A549 (cell line): ENCODE data around the gene SIAH2. TPM values are rescaled to one million over a fixed set of nuclear protein-coding genes. Genes with fewer than 3 reads are reported as not detected.

Experiments
- ATAC-seq, 2 experiments: fragments of 200-7000 bp in 1 of 2; fragments of >200 bp in 1 of 2; cut with Nextera tagmentation in 1 of 2; cut with Tn5 transposase in 1 of 2; 3 replicates each; pipeline versions ENCODE4 v1.8.0 to v1.9.1; 2018 to 2020; ENCODE audit warnings: mild to moderate bottlenecking in 1 of 2, moderate library complexity in 1 of 2
- CTCF ChIA-PET: fragments of 300-600 bp; sonication (Branson Sonifier 250); formaldehyde crosslinking; extraction: SDS; loops from one replicate; lab custom pipeline; 2021; ENCODE audit warnings: antibody characterized with exemption, inconsistent platforms; lab: Yijun Ruan, JAX
- POLR2A ChIA-PET: fragments of 350-600 bp; formaldehyde crosslinking; extraction: SDS; loops from one replicate; lab custom pipeline; 2021; ENCODE audit warnings: antibody characterized with exemption, inconsistent platforms; lab: Yijun Ruan, JAX
- DNase-seq, 2 experiments: peaks; one replicate each; pipeline versions ENCODE4 v3.0.0 to v3.0.0-alpha.2; 2011 to 2016; ENCODE audit warnings: low read depth in 1 of 2, low spot score in 1 of 2
- FAIRE-seq: peaks from 2 replicates; lab custom pipeline; 2011; peaks lifted over from hg19 to GRCh38; lab: Jason Lieb, UNC
- H3K27ac ChIP-seq, 2 experiments: fragments of >200 bp; sonication (Bioruptor Twin); formaldehyde crosslinking; 3 replicates each; pipeline ENCODE4 v1.5.1; 2016 to 2017
- H3K4me1 ChIP-seq: fragments of >200 bp; sonication (Bioruptor Twin); formaldehyde crosslinking; 3 replicates; pipeline ENCODE4 v1.6.1; 2016
- H3K4me2 ChIP-seq: fragments of >200 bp; sonication (Bioruptor Twin); formaldehyde crosslinking; 3 replicates; pipeline ENCODE4 v1.6.1; 2016
- H3K4me3 ChIP-seq: fragments of >200 bp; sonication (Bioruptor Twin); formaldehyde crosslinking; 3 replicates; pipeline ENCODE4 v1.5.1; 2016
- H3K9me3 ChIP-seq: fragments of >200 bp; sonication (Bioruptor Twin); formaldehyde crosslinking; 3 replicates; pipeline ENCODE4 v1.6.1; 2016
- BHLHE40 ChIP-seq: IDR thresholded peaks from 2 replicates; pipeline ENCODE4 v1.6.1; 2012; ENCODE audit warnings: low read depth, low read length, inconsistent platforms
- CBX2 ChIP-seq: fragments of 200-600 bp; sonication (generic); IDR thresholded peaks from 2 replicates; pipeline ENCODE4 v1.6.1; 2016; ENCODE audit warnings: low read depth, mild to moderate bottlenecking, borderline replicate concordance
- CEBPB ChIP-seq, 2 experiments: fragments of >200 bp in 1 of 2; sonication (Bioruptor Twin) in 1 of 2; formaldehyde crosslinking in 1 of 2; IDR thresholded peaks; 2 replicates each; pipeline ENCODE4 v1.6.1; 2012 to 2016
- CHD4 ChIP-seq: fragments of 200-600 bp; sonication (generic); IDR thresholded peaks from 2 replicates; pipeline ENCODE4 v1.6.1; 2016; ENCODE audit warnings: antibody characterized with exemption, mild to moderate bottlenecking, borderline replicate concordance
- CTCF ChIP-seq: fragments of >200 bp; sonication (Bioruptor Twin); formaldehyde crosslinking; IDR thresholded peaks from 3 replicates; pipeline ENCODE4 v1.5.1; 2016
- E2F6 ChIP-seq: IDR thresholded peaks from 2 replicates; pipeline ENCODE4 v1.6.1; 2012; ENCODE audit warnings: low read depth, borderline replicate concordance
- EHF ChIP-seq: fragments of 250-450 bp; sonication (Bioruptor Pico); IDR thresholded peaks from 2 replicates; pipeline ENCODE4 v1.5.0; 2020; ENCODE audit warnings: mild to moderate bottlenecking
- ESRRA ChIP-seq: fragments of 150-350 bp; IDR thresholded peaks from 2 replicates; pipeline ENCODE4 v1.6.1; 2014; ENCODE audit warnings: mild to moderate bottlenecking, low read length, borderline replicate concordance
- FOXS1 ChIP-seq: fragments of 250-450 bp; sonication (Bioruptor Pico); IDR thresholded peaks from 2 replicates; pipeline ENCODE4 v1.5.0; 2020; ENCODE audit warnings: mild to moderate bottlenecking, moderate library complexity
- GATA3 ChIP-seq: IDR thresholded peaks from 2 replicates; pipeline ENCODE4 v1.6.1; 2012; ENCODE audit warnings: borderline replicate concordance
- HDAC2 ChIP-seq: fragments of 200-600 bp; sonication (generic); IDR thresholded peaks from 2 replicates; pipeline ENCODE4 v1.6.1; 2016
- HOXB5 ChIP-seq: fragments of 250-450 bp; sonication (Bioruptor Pico); IDR thresholded peaks from 2 replicates; pipeline ENCODE4 v1.5.0; 2020; ENCODE audit warnings: mild to moderate bottlenecking, moderate library complexity
- JUNB ChIP-seq: fragments of >200 bp; sonication (Bioruptor Twin); formaldehyde crosslinking; IDR thresholded peaks from 2 replicates; pipeline ENCODE4 v1.6.1; 2016
- MAX ChIP-seq: IDR thresholded peaks from 2 replicates; pipeline ENCODE4 v1.6.1; 2012
- MAZ ChIP-seq: fragments of 150-350 bp; IDR thresholded peaks from 2 replicates; pipeline ENCODE4 v1.6.1; 2014; ENCODE audit warnings: antibody characterized with exemption, low read depth, low read length, borderline replicate concordance
- PBX3 ChIP-seq: IDR thresholded peaks from 2 replicates; pipeline ENCODE4 v1.6.1; 2012
- RAD21 ChIP-seq, 2 experiments: fragments of >200 bp in 1 of 2; sonication (Bioruptor Twin) in 1 of 2; formaldehyde crosslinking in 1 of 2; IDR thresholded peaks in 1 of 2; conservative IDR thresholded peaks in 1 of 2; 2 replicates in 1 of 2; 3 replicates in 1 of 2; pipeline ENCODE4 v1.6.1; 2012 to 2018; ENCODE audit warnings: inconsistent platforms in 1 of 2
- RFX5 ChIP-seq: fragments of 450-650 bp; IDR thresholded peaks from 2 replicates; pipeline ENCODE4 v1.7.1; 2014; ENCODE audit warnings: antibody characterized with exemption, mild to moderate bottlenecking, moderate library complexity
- ZSCAN20 ChIP-seq: fragments of 250-450 bp; sonication (Bioruptor Pico); IDR thresholded peaks from 2 replicates; pipeline ENCODE4 v1.8.0; 2022; ENCODE audit warnings: mild to moderate bottlenecking, moderate library complexity
- WGBS: methylation state at CpG from one replicate; pipeline ENCODE4 v1.1.6; 2017; ENCODE audit errors: missing lambda C conversion rate; 5-methylcytosine and 5-hydroxymethylcytosine counted together
- polyA plus RNA-seq, 4 experiments: library from polyadenylated mRNA; depleted of rRNA in 3 of 4; stranded (reverse); fragments of >200 nt; fragmentation: RNase III in 1 of 4; extraction: RNeasy Plus Mini Kit Qiagen cat#74134 plus additional on column Dnase treatment in 1 of 4; gene quantifications; 2 replicates in 3 of 4; 3 replicates in 1 of 4; pipeline ENCODE4 v1.2.3, GENCODE V29; 2011 to 2017

The SIAH2 gene
- polyA plus RNA-seq, 2 of the 4 experiments (the other 2 are of a cell fraction), result 11.4 to 24.8 TPM

- Histone ChIP-seq H3K4me1 (no peaks in the 10 kb centered on the region), H3K27ac (no peak overlapping the region), H3K4me2 (no peak overlapping the region), H3K9me3 (no peaks in the 10 kb centered on the region), H3K4me3 (no peak overlapping the region)
- WGBS, result 67% methylated on average over 5 of the region's 5 CpGs
- no peak for ATAC-seq
- ChIA-PET CTCF (interaction anchor here (1.0 to 2.2 kb wide), 5 partner anchors 10 to 81 kb away, joined by 3 to 6 read pairs (median 3); no protein-coding TSS in a partner anchor), POLR2A (interaction anchor here (0.6 to 1.3 kb wide), 2 partner anchors 20 to 498 kb away, joined by 3 read pairs; no protein-coding TSS in a partner anchor)
- DNase-seq, result no peak
- FAIRE-seq, result no peak
- TF ChIP-seq MAX (no peak), CTCF (no peak), MAZ (no peak), ZSCAN20 (CRISPR knock-in tag) (no peak), BHLHE40 (no peak), HDAC2 (no peak), RFX5 (no peak), RAD21 (conservative IDR thresholded peaks at IDR 0.05 in 1 of 2, IDR thresholded peaks at IDR 0.05 in 1 of 2) (no peak), CHD4 (no peak), HOXB5 (CRISPR knock-in tag) (no peak), PBX3 (no peak), CBX2 (no peak), EHF (no peak), ESRRA (no peak), E2F6 (no peak), FOXS1 (CRISPR knock-in tag) (no peak)
These were observed 21.2 kb upstream of the SIAH2 start for GRCh38 chr3:150783920-150784746.

GRCh38 chr3:150783316-150783715 is 20.3 kb upstream of the SIAH2 start:
- no peak overlapping the region for H3K4me2 ChIP-seq
- ATAC-seq (no peak), DNase-seq (no peak), FAIRE-seq (no peak)
- no peaks in the 10 kb centered on the region for H3K4me1 ChIP-seq
- TF ChIP-seq CBX2 (no peak), JUNB (no peak), CEBPB (IDR thresholded peaks at IDR 0.05) (no peak), GATA3 (no peak)
- no peaks in the 10 kb centered on the region for H3K9me3 ChIP-seq
- no peak overlapping the region for H3K4me3 ChIP-seq
- WGBS, result 17% methylated on average over 1 of the region's 1 CpG
- ChIA-PET POLR2A (no interaction called here), CTCF (interaction anchor here (2.2 kb wide), 1 partner anchor 82 kb away, joined by 6 read pairs; no protein-coding TSS in a partner anchor)
- H3K27ac ChIP-seq, result no peak overlapping the region
